Neuron (in vitro differentiated cells): ENCODE results near the gene RFX4.

Source experiments
- H2AFZ ChIP-seq: one replicate; pipeline ENCODE4 v1.6.1; 2013; ENCODE audit warnings: low read depth, mild to moderate bottlenecking, inconsistent platforms, low read length, moderate library complexity
- H3K27me3 ChIP-seq: one replicate; pipeline ENCODE4 v1.6.1; 2013; ENCODE audit warnings: low read length; ENCODE audit not compliant: insufficient read depth
- H3K36me3 ChIP-seq: one replicate; pipeline ENCODE4 v1.6.1; 2013; ENCODE audit warnings: low read length; ENCODE audit not compliant: insufficient read depth
- H3K4me1 ChIP-seq: one replicate; pipeline ENCODE4 v1.6.1; 2013; ENCODE audit warnings: low read length; ENCODE audit not compliant: insufficient read depth
- H3K4me3 ChIP-seq: 2 replicates; pipeline ENCODE4 v1.5.1; 2013; ENCODE audit warnings: mild to moderate bottlenecking, low read length, moderate library complexity
- H3K9me3 ChIP-seq: one replicate; pipeline ENCODE4 v1.6.1; 2013; ENCODE audit warnings: low read length

Gene RFX4

DNA sequence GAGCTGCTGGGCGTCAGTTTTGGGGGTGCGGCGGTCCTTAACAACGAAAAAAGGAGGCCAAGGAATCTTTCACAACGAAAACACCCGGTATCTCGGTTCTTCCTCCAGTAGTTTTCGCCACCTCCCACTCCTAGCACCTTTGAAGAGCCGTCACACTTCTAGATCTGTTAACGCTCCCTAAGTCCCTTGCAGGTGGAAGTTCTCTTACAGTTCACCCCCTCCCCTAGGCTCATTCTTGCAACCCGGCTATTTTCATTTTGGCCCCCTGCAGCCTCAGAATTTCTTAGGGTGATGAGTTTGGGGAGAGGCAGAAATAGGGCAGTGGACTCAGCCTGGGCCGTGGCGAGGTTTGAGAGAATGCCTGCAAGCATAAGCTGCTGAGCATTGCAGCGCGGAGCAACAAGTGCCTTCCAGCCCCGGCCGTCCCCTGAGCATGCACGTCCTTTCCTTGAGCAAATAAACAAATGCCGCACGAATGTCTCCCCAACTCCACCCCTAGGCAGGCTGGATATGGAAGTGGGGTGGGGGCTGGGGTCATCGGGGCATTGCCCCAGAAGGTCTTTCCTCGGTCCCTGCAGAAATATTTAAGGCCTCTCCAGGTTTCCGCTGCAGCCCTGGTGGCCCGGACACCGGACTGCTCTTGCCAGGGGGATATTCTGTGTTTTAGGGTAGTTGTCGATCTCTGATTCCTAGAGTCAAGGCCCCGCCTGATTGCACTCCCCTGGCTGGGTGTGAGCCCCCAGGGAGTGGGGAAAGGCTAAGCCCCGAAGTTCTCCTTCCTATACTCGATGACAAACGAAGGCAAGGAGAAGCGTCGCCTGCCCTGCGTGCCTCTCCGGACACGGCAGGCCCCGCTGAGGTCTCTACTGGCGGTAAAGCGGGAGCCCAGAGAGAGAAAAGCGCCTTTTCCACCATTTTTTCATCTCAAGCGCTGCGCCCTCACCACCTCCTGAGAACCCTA, 1.6 kb downstream of the RFX4 start:
- no peaks in the 10 kb centered on the region for H3K27me3 ChIP-seq
- H3K9me3 ChIP-seq, result no peaks in the 10 kb centered on the region
- peak overlapping the region; percentile 59 for H3K4me3 ChIP-seq
- peaks cover 38% of the 10 kb centered on the region for H3K4me1 ChIP-seq
- no peak overlapping the region for H2AFZ ChIP-seq
- peaks cover 15% of the 10 kb centered on the region for H3K36me3 ChIP-seq

DNA sequence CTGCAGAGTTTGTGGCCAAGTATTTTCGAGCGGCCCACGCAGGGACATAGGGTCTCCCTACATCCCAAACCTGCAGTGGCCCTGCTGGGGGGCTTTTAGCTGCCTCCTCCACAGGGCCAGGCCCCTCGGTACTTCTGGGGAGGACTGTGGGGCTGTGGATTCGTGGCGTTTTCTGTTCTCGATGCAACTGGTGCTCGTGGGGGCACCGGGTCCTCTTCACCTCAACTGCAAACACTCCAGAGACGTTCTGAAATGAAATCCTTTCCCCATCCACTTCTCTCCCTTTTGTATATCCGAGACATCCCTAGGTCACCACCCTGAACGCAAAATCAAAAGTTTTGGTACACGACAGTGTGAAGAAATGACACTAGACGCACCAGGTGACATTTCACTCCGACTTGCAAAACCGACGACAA, 2.3 kb downstream of the RFX4 start:
- Histone ChIP-seq H3K9me3 (no peaks in the 10 kb centered on the region), H3K27me3 (no peaks in the 10 kb centered on the region), H3K36me3 (peaks cover 23% of the 10 kb centered on the region), H2AFZ (no peak overlapping the region), H3K4me1 (peaks cover 45% of the 10 kb centered on the region), H3K4me3 (peak overlapping the region; percentile 59)

DNA sequence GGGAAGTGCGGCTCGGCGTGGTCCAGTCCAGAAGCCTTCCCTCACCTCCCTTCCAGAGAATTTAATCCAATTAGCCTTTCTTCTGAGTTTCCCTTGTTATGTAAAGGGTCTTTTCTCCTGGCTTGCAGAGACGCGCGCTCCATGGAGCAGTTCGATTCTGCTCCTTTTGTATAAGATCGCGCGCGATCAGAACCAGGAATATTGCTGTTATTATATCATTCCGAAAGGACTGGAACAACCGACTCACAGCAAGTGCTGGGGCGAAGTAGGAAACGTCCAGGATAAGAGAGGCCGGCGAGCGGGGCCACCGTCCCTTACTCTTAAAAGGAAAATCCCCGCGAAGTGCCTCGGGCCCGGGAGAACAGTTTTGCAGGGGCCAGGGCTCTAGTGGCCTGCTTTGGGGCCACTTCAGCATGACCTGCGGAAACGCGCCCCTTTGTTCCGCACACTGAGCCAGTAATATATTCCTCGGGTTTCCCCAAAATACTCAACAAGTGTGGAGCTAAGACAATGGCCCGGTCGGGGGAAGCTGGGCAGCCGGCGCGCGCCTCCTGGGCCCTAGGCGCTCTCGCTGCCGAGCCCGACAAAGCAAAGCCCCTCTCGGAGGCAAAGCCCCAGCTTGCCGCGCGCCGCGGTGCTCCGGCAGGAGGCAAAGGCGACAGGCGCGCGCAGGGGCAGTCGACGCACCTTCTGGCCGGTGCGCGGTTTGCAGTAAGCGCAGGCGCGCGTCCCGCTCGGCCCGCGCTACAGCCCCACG, 2.9 kb downstream of the RFX4 start:
- Histone ChIP-seq H3K4me3 (peak overlapping the region; percentile 59), H3K9me3 (no peaks in the 10 kb centered on the region), H3K27me3 (no peaks in the 10 kb centered on the region), H3K36me3 (peaks cover 28% of the 10 kb centered on the region), H2AFZ (no peak overlapping the region), H3K4me1 (peaks cover 45% of the 10 kb centered on the region)

DNA sequence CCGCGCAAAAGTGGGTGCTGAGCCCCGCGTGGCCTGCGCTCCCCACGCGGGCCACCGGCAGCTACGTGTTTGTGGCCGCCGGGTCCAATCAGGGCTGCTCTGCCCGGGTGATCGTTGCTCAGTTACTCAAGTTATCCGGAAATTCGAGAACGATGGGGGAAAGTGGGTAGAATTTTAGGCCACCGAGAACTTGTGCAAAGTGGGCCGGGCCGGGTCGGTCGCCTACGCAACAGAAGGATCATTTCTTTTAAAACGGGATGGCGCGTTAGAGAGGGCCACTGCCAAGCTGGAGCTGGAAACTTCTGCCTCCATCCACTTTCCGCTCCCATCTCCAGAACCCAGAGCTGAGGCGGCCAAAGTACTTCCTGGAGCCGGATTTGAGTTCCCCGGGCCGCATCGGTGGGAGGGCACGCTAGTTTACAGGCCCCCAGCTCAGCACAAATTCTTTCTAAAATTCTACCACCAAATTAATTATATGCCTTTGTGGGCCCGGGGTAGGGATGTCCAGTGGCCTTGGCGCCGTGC, 3.5 kb downstream of the RFX4 start:
- H3K4me1 ChIP-seq, result peaks cover 39% of the 10 kb centered on the region
- peaks cover 31% of the 10 kb centered on the region for H3K36me3 ChIP-seq
- H2AFZ ChIP-seq, result no peak overlapping the region
- peak overlapping the region; percentile 59 for H3K4me3 ChIP-seq
- H3K27me3 ChIP-seq, result no peaks in the 10 kb centered on the region
- no peaks in the 10 kb centered on the region for H3K9me3 ChIP-seq

DNA sequence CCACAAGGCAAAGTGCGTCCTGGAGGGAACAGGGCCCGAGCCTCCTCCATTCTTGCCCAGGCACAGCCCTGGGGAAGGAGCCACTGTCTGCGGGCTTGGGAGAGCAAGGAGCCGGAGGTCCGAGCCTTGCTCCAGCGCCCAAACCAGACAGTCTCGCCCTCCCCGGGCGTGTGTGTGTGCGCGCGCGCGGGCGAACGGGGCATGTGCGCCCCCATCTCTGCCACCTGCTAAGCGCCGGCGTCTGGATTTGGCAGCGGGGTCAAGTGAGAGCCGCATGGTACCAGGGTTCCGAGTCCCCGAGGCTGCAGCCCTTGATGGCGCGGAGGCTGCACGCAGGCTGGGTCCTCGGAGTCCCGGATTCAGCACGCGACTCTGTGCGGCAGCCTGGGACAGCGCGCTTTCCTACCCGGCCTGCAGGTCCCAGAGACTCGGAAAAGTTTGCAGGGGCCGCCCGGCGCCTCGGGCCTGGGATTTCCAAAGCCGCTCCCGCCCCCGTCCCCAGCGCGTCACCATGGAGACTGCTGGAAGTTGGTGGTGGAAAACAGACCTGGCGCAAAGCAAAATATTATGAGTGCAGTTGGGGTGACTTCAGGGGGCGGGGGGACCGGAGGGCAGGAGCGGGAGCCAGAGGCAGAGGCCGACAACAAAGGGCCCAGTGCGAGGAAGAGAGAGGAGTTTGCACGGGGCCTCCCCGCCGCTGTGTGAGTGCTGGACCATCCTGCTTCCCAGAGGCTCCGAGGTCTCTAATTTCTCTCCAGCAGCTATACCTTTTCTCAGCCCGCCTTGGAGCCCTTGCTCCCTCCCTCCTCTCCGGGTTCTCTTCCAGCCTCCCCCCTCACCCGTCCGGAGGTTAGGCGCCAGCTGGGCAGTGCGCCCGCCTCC, 4.2 kb downstream of the RFX4 start:
- Histone ChIP-seq H3K9me3 (no peaks in the 10 kb centered on the region), H3K27me3 (no peaks in the 10 kb centered on the region), H3K4me3 (peak overlapping the region; percentile 59), H3K36me3 (peaks cover 36% of the 10 kb centered on the region), H3K4me1 (peaks cover 42% of the 10 kb centered on the region), H2AFZ (no peak overlapping the region)

DNA sequence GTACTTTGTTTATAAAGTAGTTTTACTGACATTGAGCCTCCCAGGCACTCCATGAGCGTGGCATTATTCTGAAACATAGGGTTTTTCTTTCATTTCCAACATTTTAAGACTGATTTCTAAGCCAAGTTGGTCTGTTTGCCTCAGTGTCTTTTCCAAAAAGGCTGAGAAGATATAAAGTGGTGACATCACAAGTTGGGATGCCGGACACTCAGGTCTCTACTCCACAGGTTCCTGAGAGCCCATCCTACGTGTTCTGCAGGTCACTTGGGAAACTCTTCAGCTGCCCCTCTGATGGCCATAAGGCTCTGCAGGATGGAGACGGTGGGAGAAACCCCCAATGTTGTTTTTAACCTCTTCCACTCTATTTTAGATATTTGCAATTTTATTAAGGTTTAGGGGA, 6.0 kb downstream of the RFX4 start:
- no peaks in the 10 kb centered on the region for H3K9me3 ChIP-seq
- H3K27me3 ChIP-seq, result no peaks in the 10 kb centered on the region
- no peak overlapping the region for H2AFZ ChIP-seq
- no peak overlapping the region for H3K4me3 ChIP-seq
- H3K4me1 ChIP-seq, result peaks cover 43% of the 10 kb centered on the region
- peaks cover 51% of the 10 kb centered on the region for H3K36me3 ChIP-seq

DNA sequence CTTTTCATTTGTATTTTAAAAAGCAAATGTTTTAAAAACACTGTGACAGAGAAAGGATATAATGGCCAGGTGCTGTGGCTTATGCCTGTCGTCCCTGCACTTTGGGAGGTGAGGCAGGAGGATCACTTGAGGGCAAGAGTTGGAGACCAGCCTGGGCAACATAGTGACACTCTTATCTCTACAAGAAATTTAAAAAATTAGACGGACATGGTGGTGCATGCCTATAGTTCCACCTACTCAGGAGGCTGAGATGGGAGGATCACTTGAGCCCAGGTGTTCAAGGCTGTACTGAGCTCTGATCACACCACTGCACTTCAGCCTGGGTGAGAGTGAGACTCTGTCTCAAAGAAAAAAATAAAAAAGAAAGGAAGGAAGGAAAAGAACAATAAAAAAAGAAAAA, 7.8 kb downstream of the RFX4 start:
- Histone ChIP-seq H3K4me1 (peaks cover 40% of the 10 kb centered on the region), H3K9me3 (no peaks in the 10 kb centered on the region), H3K36me3 (peaks cover 60% of the 10 kb centered on the region), H3K4me3 (no peak overlapping the region), H2AFZ (no peak overlapping the region), H3K27me3 (no peaks in the 10 kb centered on the region)

DNA sequence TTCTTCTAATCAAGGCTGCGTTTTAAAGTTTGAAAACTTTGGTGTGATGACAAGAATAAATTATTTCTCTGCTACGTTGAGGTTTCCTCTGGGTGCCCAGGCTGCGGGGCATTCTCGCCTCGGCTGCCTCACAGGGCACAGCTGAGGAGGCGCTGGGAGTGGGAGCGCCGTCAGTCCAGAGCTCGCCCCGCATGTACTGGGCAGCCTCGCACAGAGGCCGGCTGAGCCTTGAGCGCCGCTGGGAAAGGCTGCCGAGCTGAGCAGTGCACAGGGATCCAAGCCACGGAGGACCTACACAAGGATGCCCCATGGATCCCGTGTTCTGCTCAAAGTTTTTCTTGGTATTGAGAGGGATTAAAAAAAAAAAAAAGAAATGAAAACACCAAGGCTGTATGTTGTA, 11.6 kb downstream of the RFX4 start:
- Histone ChIP-seq H3K36me3 (peaks cover 74% of the 10 kb centered on the region), H3K27me3 (no peaks in the 10 kb centered on the region)

DNA sequence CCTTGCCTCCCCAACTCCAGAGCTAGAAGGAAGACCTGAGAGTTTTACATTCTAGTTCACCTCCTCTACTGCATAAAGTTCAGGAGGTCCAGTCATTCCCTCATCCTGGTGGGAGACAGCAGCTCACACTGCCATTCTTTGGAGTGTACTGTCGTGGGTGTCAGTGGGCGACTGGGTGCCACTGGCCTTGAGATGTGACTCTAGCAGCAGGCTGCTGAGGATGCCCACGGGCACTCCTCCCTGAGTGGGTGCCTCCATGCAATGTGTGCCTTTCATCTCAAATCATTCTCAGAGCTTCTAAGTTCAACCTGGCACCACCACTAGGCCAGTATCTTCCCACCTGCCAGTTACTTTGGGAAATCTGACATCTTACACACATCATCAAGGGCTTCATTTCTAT, 12.5 kb downstream of the RFX4 start:
- peaks cover 17% of the 10 kb centered on the region for H3K4me1 ChIP-seq
- H2AFZ ChIP-seq, result no peak overlapping the region
- H3K9me3 ChIP-seq, result peaks cover 1% of the 10 kb centered on the region
- no peaks in the 10 kb centered on the region for H3K27me3 ChIP-seq
- H3K4me3 ChIP-seq, result no peak overlapping the region
- H3K36me3 ChIP-seq, result peaks cover 70% of the 10 kb centered on the region

More for the DNA sequence above, 11.6 kb downstream of the RFX4 start:
- no peak overlapping the region for H3K4me3 ChIP-seq
- H2AFZ ChIP-seq, result no peak overlapping the region
- H3K9me3 ChIP-seq, result peaks cover 1% of the 10 kb centered on the region
- peaks cover 17% of the 10 kb centered on the region for H3K4me1 ChIP-seq

DNA sequence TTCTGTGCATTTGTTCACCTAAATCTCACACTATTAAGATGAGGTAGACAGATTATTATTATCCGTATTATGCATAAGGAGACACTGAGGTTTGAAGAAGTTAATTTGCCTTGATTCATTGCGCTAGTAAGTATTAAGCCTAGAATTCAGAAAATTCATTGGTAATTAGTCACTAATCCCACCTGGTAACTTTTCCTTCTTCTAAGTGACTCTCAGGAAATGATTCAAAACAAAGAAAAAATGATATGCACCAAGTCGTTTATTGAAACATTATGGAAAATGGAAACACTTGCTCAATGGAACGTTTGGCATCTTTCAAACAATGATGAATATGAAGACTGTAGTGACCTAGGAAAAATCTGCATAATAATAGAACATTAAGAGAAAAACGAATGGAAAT, 15.2 kb downstream of the RFX4 start:
- Histone ChIP-seq H3K9me3 (peaks cover 1% of the 10 kb centered on the region), H3K4me3 (no peak overlapping the region), H3K36me3 (peaks cover 62% of the 10 kb centered on the region), H3K4me1 (peaks cover 31% of the 10 kb centered on the region), H3K27me3 (no peaks in the 10 kb centered on the region), H2AFZ (no peak overlapping the region)

DNA sequence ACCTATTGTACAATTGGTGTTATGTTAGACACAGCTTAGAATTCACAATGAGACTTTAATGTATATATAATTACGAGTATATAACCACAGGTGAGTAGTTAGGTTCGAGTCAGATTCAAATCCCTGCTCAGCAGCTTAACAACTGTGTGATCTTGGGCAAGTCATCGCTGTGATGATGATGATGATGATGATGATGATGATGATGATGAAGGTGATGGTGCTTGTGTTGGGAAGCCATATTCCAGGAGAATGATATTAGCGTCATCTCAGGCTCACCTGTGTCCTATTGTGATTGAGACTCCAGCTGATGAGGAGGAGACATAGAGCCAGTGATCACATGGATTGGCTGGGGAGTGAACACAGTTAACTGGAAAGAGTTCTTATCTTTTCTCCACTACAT, 16.5 kb downstream of the RFX4 start:
- H3K4me1 ChIP-seq, result peaks cover 26% of the 10 kb centered on the region
- peaks cover 1% of the 10 kb centered on the region for H3K9me3 ChIP-seq
- no peak overlapping the region for H3K4me3 ChIP-seq
- no peaks in the 10 kb centered on the region for H3K27me3 ChIP-seq
- peaks cover 62% of the 10 kb centered on the region for H3K36me3 ChIP-seq
- H2AFZ ChIP-seq, result no peak overlapping the region

DNA sequence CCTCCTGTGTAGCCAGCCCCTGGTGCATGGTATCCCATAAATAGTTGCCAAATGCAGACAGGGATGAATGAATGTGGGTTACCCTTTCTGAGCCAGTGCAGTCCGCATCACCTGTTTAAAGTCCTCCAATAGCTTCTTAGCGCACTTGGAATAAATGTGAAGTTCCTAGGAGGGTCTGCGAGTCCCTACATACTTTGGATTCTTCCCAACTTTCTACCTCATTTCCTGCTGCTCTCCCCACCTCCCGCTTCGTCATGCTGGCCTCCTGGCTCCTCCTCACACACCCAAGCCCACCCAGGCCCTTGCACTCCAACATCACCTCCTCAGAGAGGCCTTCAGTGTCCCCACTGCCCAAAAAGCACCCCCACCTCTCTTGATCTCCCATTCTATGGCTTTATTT, 17.7 kb downstream of the RFX4 start:
- Histone ChIP-seq H3K4me3 (no peak overlapping the region), H2AFZ (no peak overlapping the region), H3K4me1 (peaks cover 26% of the 10 kb centered on the region), H3K9me3 (peaks cover 1% of the 10 kb centered on the region), H3K36me3 (peaks cover 54% of the 10 kb centered on the region), H3K27me3 (no peaks in the 10 kb centered on the region)
